Measurements from ENCODE around the gene MAML2.
A peak's percentile ranks its signal among the peaks of the same experiment; 100 is the strongest.

MAML2 gene

DNA sequence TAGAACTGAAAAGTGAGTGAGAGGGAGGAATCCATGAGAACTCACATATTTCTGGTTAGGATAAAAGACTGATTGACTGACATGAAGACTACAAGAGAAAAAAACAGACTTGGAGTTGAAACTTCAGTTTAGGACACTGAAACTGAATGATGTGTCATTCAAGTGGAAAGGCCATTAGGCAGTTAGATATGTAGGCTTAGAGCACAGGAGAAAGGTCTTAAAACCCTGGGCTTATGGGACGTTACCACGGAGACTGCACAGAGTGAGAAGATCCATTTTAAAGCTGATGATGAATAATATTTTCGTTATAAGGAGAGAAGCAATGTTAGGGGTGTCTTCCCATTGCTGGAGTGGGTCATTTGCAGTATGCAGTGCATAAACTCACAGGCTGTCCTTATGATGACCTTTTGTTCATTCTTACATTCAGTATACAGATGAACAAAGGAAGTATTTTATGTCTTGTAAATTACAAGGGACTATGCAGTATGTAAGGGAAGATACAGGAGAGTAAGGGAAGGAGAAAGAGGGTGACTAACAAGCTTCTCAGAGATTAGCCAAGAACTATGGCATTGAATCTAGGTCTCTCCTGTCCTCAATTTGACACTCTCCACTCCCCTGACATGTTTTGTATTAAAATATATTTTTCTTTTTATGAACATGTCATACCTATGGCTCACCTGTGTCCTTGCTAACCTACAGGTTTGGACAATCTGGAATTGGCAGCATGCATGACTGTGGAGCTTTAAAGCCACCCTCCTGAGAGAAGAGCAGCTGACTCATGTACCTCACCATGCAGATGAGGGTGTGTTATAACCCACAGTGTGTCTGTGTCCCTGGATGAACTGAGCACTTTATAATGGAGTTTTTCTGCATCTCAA is 63.7 kb downstream of the MAML2 start:
- DNase-seq (ENCODE audit: low spot score), result peak; percentile 57
- TF ChIP-seq, protein P1, sequence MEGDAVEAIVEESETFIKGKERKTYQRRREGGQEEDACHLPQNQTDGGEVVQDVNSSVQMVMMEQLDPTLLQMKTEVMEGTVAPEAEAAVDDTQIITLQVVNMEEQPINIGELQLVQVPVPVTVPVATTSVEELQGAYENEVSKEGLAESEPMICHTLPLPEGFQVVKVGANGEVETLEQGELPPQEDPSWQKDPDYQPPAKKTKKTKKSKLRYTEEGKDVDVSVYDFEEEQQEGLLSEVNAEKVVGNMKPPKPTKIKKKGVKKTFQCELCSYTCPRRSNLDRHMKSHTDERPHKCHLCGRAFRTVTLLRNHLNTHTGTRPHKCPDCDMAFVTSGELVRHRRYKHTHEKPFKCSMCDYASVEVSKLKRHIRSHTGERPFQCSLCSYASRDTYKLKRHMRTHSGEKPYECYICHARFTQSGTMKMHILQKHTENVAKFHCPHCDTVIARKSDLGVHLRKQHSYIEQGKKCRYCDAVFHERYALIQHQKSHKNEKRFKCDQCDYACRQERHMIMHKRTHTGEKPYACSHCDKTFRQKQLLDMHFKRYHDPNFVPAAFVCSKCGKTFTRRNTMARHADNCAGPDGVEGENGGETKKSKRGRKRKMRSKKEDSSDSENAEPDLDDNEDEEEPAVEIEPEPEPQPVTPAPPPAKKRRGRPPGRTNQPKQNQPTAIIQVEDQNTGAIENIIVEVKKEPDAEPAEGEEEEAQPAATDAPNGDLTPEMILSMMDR (conservative IDR thresholded peaks at IDR 0.05; ENCODE audit: low read depth), result no peak
- no peak overlapping the region for H3K27ac ChIP-seq
- CTCF ChIA-PET, result interaction anchor here (0.7 to 1.4 kb wide), 3 partner anchors 24 to 443 kb away, joined by 3 to 5 read pairs (median 3); partner anchors contain the start of gene MAML2
- POLR2A ChIA-PET (ENCODE audit: low non-redundant PET), result interaction anchor here (0.5 kb wide), 1 partner anchor 1203 kb away, joined by 3 read pairs; no protein-coding TSS in a partner anchor

DNA sequence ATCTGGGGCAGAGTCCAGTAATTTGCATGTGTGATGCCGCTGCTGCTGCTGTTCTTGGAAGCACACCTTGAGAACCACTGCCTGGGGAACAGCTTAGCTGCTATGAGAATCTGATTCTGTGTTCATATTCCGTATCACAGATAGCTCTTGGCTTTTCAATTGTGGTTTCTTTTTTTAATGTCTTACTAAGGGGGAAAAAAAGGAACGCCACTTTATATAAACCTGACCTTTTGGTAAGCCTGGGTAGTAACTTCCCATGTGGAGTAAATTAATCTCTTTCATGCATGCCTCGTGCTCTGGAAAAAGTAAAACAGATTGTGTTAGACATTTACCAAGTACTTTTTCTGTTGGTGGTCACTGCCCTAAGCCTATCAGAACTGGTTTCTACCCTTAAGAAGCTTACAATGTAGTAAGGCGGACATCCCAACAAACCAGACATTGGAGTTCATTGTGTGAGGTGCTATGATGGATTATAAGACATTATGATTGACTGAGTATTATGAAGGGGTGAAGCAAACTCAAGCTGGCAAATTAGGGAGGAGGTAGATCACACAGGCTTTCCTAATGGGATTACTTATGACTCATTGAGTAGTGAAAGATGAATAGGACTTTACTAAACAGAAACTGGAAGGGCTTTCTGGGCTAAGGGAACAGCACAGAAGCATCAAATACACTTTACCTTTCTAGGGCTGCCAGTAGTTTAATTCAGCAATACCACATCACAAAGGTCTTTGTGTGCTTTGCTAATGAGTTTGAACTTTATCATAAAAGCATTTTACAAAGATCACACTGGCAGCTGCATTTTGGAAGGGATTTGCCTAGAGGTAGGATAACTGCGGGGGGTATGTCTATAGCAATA is 64.7 kb downstream of the MAML2 start:
- H3K27ac ChIP-seq, result no peak overlapping the region
- peak; percentile 19 for DNase-seq (ENCODE audit: low spot score)
- ChIA-PET CTCF (no interaction called here), POLR2A (ENCODE audit: low non-redundant PET) (no interaction called here)
- TF ChIP-seq, protein P1 (conservative IDR thresholded peaks at IDR 0.05; ENCODE audit: low read depth), result no peak

DNA sequence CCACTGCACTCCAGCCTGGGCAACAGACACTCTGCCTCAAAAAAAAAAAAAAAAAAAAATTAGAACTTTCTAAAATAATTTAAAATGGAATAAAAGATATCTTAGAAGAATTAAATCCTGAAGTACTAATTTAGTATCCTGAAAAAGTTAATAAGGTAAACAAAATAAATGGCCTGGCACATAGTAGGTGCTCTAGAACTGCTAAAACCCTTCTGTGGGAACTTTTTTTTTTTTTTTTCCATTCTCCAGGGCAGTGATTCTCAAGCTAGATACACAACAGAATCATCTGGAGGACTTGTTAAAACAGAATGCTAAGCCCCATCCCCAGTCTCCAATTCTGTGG is 65.3 kb downstream of the MAML2 start:
- DNase-seq (ENCODE audit: low spot score), result no peak
- ChIA-PET POLR2A (ENCODE audit: low non-redundant PET) (no interaction called here), CTCF (interaction anchor here (0.7 kb wide), 1 partner anchor 955 kb away, joined by 6 read pairs; no protein-coding TSS in a partner anchor)
- no peak overlapping the region for H3K27ac ChIP-seq
- TF ChIP-seq, protein P1 (conservative IDR thresholded peaks at IDR 0.05; ENCODE audit: low read depth), result no peak

DNA sequence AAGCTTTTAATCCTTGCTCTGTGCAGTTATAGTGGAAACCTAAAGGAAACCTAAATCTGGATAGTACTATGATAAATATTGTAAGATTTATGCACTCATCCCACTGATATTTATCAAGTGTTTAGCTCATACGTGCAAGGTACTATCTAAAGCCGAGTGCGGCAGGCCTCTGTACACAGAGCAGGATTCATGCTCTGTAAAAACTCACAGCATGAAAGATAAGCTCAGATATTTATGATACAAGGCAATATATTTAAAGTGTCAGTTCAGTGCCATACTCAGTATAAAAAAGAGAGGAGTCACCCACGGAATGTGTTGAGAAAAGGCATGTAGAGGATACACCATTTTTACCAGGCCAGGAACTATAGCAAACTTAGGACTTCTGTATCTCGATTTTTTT is 66.2 kb downstream of the MAML2 start:
- CTCF ChIA-PET, result interaction anchor here (0.7 kb wide), 1 partner anchor 955 kb away, joined by 6 read pairs; no protein-coding TSS in a partner anchor
- H3K27ac ChIP-seq, result no peak overlapping the region
- TF ChIP-seq, protein P1 (conservative IDR thresholded peaks at IDR 0.05; ENCODE audit: low read depth), result no peak
- no peak for DNase-seq (ENCODE audit: low spot score)
- POLR2A ChIA-PET (ENCODE audit: low non-redundant PET), result interaction anchor here (0.6 kb wide), 1 partner anchor 48 kb away, joined by 3 read pairs; no protein-coding TSS in a partner anchor

DNA sequence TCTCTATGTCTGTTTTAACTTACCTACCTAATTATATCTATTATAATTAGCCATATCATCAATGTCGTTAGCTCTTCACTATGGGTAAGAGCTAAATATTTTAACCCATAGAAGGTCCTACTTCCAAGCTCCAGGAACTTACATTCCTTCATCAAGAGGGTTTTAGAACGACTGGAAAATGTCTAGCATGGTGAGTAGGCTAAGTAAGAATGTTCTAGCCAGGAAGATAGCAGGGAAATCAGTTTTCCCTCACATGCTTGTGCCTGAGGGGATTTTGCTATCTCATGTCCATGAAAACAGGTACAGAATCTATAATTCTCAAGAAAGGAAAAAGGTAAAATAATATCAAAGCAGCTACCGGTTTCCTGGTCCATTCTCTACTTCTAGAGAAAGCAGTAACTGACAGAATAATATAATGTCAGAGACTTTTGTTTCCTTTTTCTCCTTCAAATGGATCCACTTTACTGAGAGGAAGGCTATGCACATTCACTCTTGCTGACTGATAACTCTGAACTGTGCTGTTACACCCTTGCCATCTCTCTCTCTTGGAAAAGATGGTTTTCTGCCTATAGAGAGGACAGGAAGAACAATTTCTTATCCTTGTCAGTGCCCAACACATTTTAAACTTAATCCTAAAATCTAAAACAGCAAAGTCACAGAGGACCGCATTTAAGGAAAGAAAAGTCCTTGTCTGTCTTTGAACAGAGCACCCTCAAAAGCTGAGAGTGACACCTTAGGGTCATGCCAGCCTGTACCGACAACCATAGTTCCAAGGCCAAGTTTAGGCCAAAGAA is 67.0 kb downstream of the MAML2 start:
- ChIA-PET CTCF (no interaction called here), POLR2A (ENCODE audit: low non-redundant PET) (interaction anchor here (0.6 to 0.7 kb wide), 2 partner anchors 47 to 227 kb away, joined by 3 to 9 read pairs; no protein-coding TSS in a partner anchor)
- TF ChIP-seq, protein P1 (conservative IDR thresholded peaks at IDR 0.05; ENCODE audit: low read depth), result no peak
- H3K27ac ChIP-seq, result no peak overlapping the region
- no peak for DNase-seq (ENCODE audit: low spot score)
